GM20000 (cell line): Measurements from ENCODE around the gene UNC13D.

Source experiments
- DNase-seq: peaks from one replicate; pipeline ENCODE4 v3.0.0; 2012; ENCODE audit warnings: low spot score
- CTCF ChIP-seq: IDR thresholded peaks from 2 replicates; pipeline ENCODE4 v1.5.1; 2012; ENCODE audit warnings: mild to moderate bottlenecking, control low read depth; ENCODE audit errors: extremely low read depth, missing control alignments

UNC13D gene

GRCh38 chr17:75799402-75799801 lies 44.8 kb downstream of the UNC13D start:
- DNase-seq = no peak
- TF ChIP-seq CTCF = no peak

- no peak for TF ChIP-seq CTCF
- no peak for DNase-seq
These were observed 48.2 kb downstream of the UNC13D start for GRCh38 chr17:75795820-75796607.

- DNase-seq = no peak
- TF ChIP-seq CTCF = no peak
These were observed 50.7 kb downstream of the UNC13D start for GRCh38 chr17:75793460-75793859.

GRCh38 chr17:75791254-75791653 lies 53.0 kb downstream of the UNC13D start:
- no peak for DNase-seq
- no peak for TF ChIP-seq CTCF

- TF ChIP-seq CTCF = no peak
- DNase-seq = peak; percentile 84
These were observed 59.0 kb downstream of the UNC13D start for GRCh38 chr17:75785016-75785890.

GRCh38 chr17:75784473-75785015 lies 59.7 kb downstream of the UNC13D start, which contains the start of gene UNK:
Gene UNK, plus strand, starts transcription at chr17:75784806. Its CDS starts 75 bp downstream, at chr17:75784881.
- no peak for TF ChIP-seq CTCF
- peak; percentile 96 for DNase-seq

GRCh38 chr17:75783803-75784472 lies 60.3 kb downstream of the UNC13D start:
- no peak for TF ChIP-seq CTCF
- no peak for DNase-seq
